HG03175 (cell line): ENCODE measurements around the gene POP7.
A peak's percentile ranks its signal among the peaks of the same experiment; 100 is the strongest.
"Not testable (repeated sequence)": the region's sequence is repeated elsewhere in the genome, so short reads cannot be mapped to it uniquely, and the experiment has no call there.

Source experiments
- ATAC-seq: cut with Tn5 transposase; IDR thresholded peaks from one replicate; pipeline ENCODE4 v1.9.1; 2021; ENCODE audit warnings: mild to moderate bottlenecking, moderate library complexity; ENCODE audit not compliant: unreplicated experiment

POP7 gene

GRCh38 chr7:100705753-100706671, at the start of gene POP7:
POP7 (plus strand) TSS chr7:100706121; CDS start chr7:100706831, 710 bp downstream.
- ATAC-seq: peak; percentile 90

GRCh38 chr7:100662194-100662776, 43.6 kb upstream of the POP7 start:
- ATAC-seq: not testable (repeated sequence)

- no peak for ATAC-seq
These were observed 40.7 kb upstream of the POP7 start for GRCh38 chr7:100665168-100665726.

- no peak for ATAC-seq
These were observed 38.4 kb upstream of the POP7 start for GRCh38 chr7:100667331-100668068.

GRCh38 chr7:100668069-100668449, 37.9 kb upstream of the POP7 start:
- no peak for ATAC-seq

GRCh38 chr7:100669106-100669505, 36.8 kb upstream of the POP7 start:
- ATAC-seq: not testable (repeated sequence)

- no peak for ATAC-seq
These were observed 35.8 kb upstream of the POP7 start for GRCh38 chr7:100670074-100670473.

- no peak for ATAC-seq
These were observed 34.3 kb upstream of the POP7 start for GRCh38 chr7:100671353-100672327.

GRCh38 chr7:100673302-100673941, 32.5 kb upstream of the POP7 start, which contains the start of gene GNB2:
GNB2 (plus strand) TSS chr7:100673740; CDS start chr7:100676266, 2,526 bp downstream.
- peak; percentile 54 for ATAC-seq

- no peak for ATAC-seq
These were observed 31.9 kb upstream of the POP7 start for GRCh38 chr7:100673942-100674410.

GRCh38 chr7:100674411-100675104, 31.4 kb upstream of the POP7 start:
- no peak for ATAC-seq

GRCh38 chr7:100675105-100675451, 30.8 kb upstream of the POP7 start:
- ATAC-seq: no peak

GRCh38 chr7:100675581-100676350, 30.2 kb upstream of the POP7 start:
- peak; percentile 31 for ATAC-seq

GRCh38 chr7:100676501-100677306, 29.2 kb upstream of the POP7 start:
- no peak for ATAC-seq

- ATAC-seq: no peak
These were observed 28.3 kb upstream of the POP7 start for GRCh38 chr7:100677308-100678267.
